Measurements from ENCODE around the gene UBAP1.
"Not testable (repeated sequence)": the region's sequence is repeated elsewhere in the genome, so short reads cannot be mapped to it uniquely, and the experiment has no call there.

UBAP1 gene

DNA sequence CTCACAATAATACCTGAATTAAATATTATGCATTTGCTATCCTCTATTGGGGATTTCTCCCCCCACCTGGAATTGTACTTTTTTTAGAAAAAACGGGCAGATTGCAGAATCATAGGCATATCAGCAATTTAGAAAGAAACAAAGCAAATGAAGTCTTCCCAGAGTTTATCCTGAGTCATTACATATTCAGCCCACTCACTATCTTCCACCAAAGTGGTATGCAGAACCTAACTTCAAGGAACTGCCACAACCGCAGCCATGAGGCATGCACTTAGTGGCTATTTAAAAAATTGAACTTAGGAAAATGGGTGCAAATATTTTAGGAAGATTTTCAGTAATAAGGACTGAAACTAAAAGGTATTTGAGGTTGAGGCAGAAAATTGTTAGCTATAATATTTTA, 48.6 kb downstream of the UBAP1 start:
- peak; percentile 75 for DNase-seq (ENCODE audit: low read depth)
- TF ChIP-seq, protein P1, sequence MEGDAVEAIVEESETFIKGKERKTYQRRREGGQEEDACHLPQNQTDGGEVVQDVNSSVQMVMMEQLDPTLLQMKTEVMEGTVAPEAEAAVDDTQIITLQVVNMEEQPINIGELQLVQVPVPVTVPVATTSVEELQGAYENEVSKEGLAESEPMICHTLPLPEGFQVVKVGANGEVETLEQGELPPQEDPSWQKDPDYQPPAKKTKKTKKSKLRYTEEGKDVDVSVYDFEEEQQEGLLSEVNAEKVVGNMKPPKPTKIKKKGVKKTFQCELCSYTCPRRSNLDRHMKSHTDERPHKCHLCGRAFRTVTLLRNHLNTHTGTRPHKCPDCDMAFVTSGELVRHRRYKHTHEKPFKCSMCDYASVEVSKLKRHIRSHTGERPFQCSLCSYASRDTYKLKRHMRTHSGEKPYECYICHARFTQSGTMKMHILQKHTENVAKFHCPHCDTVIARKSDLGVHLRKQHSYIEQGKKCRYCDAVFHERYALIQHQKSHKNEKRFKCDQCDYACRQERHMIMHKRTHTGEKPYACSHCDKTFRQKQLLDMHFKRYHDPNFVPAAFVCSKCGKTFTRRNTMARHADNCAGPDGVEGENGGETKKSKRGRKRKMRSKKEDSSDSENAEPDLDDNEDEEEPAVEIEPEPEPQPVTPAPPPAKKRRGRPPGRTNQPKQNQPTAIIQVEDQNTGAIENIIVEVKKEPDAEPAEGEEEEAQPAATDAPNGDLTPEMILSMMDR (conservative IDR thresholded peaks at IDR 0.05; ENCODE audit: control insufficient read depth, insufficient read depth, low read depth, low read length), result no peak
- no peak overlapping the region for H3K4me3 ChIP-seq (ENCODE audit: control insufficient read depth, low read depth, low read length)

DNA sequence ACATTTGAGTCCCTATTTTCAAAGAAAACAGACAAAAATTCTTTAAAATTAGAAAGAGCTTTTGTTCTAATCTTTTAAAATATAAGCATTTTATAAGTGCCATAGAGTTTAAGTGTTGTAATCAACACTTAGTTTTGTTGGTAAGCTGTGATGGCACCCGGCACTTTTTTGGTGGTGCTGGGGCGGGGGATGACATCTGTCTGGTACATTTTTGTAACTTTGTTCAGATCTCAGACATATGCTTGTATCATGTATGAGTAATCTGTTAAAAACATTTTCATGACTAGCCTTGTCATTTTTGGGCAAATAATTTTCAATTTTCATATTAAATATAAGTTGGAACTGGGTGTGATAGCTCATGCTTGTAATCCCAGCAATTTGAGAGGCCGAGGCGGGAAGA, 51.7 kb downstream of the UBAP1 start:
- DNase-seq (ENCODE audit: low read depth), result no peak
- TF ChIP-seq, protein P1 (conservative IDR thresholded peaks at IDR 0.05; ENCODE audit: control insufficient read depth, insufficient read depth, low read depth, low read length), result no peak
- no peak overlapping the region for H3K4me3 ChIP-seq (ENCODE audit: control insufficient read depth, low read depth, low read length)

DNA sequence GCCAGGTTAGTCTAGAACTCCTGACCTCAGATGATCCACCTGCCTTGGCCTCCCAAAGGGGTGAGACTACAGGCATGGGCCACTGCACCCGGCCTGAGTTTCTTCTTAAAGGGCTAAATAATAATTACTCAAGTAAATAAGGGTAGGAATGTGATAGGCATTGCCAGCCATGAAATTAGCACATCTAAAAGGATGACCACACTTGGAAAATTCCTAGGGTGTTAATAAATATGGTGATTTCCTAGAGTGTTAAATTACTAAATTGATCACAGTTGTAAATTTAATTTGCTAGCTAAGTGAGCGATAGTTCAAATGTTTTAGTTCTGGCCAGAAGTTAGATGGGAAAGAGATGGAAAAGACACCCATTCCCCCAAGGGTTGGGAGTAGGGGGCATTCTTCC, 53.4 kb downstream of the UBAP1 start:
- no peak for DNase-seq (ENCODE audit: low read depth)
- H3K4me3 ChIP-seq (ENCODE audit: control insufficient read depth, low read depth, low read length), result no peak overlapping the region
- TF ChIP-seq, protein P1 (conservative IDR thresholded peaks at IDR 0.05; ENCODE audit: control insufficient read depth, insufficient read depth, low read depth, low read length), result no peak

DNA sequence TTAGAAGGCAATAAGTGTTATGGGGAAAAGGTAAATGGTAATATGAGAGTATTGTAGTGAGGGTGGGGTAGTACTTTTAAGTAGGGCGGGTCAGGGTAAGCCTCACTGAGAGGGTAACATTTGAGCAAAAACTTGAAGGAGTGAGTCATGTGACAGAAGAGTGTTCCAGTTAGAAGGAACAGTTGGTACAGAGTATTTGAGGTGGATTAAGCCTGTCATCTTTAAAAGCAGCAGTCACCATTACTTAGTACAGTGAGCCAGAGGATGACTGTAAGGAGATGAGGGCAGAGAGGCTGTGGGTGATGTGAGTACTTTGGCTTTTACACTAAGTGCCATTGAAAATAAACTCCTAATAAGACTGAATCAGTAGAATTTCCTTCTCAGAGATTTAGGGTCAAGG, 54.8 kb downstream of the UBAP1 start:
- TF ChIP-seq, protein P1 (conservative IDR thresholded peaks at IDR 0.05; ENCODE audit: control insufficient read depth, insufficient read depth, low read depth, low read length), result no peak
- H3K4me3 ChIP-seq (ENCODE audit: control insufficient read depth, low read depth, low read length), result no peak overlapping the region
- peak; percentile 66 for DNase-seq (ENCODE audit: low read depth)

DNA sequence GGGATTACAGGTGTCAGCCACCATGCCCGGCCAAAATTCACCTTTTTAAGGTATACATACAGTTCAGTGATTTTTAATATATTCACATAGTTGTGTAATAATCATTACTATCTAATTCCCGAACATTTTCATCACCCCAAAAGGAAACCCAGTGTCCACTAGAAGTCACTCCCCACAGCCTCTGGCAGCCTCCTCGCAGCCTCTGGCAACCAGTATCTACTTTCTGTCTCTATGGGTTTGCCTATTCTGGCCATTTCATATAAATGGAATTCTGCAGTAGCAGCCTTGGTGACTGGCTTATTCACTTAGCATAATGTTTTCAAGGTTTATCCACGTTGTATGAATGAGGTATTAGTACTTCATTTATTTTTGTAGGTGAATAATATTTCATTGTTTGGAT, 59.0 kb downstream of the UBAP1 start:
- H3K4me3 ChIP-seq (ENCODE audit: control insufficient read depth, low read depth, low read length), result no peak overlapping the region
- TF ChIP-seq, protein P1 (conservative IDR thresholded peaks at IDR 0.05; ENCODE audit: control insufficient read depth, insufficient read depth, low read depth, low read length), result no peak
- no peak for DNase-seq (ENCODE audit: low read depth)

DNA sequence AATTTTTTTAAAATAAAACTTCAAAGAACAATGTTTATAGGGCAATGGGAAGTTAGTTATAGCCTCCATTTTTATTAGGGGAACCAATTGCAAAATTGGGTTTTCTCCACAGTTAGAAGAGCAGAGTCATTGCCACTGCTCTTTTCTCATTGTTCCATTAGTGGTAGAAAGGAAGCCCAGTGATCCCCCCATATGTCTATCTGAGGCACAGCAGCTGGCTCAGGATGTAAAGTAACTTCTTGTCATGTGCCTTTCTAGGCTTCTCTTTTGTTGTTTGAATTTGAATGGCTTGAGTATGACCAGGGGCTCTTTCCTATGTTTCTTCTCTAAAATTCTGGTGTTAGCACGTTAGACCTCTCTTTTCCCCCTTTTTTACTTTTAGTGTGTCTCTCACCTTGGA, 61.2 kb downstream of the UBAP1 start:
- no peak for DNase-seq (ENCODE audit: low read depth)
- TF ChIP-seq, protein P1 (conservative IDR thresholded peaks at IDR 0.05; ENCODE audit: control insufficient read depth, insufficient read depth, low read depth, low read length), result no peak
- H3K4me3 ChIP-seq (ENCODE audit: control insufficient read depth, low read depth, low read length), result no peak overlapping the region

DNA sequence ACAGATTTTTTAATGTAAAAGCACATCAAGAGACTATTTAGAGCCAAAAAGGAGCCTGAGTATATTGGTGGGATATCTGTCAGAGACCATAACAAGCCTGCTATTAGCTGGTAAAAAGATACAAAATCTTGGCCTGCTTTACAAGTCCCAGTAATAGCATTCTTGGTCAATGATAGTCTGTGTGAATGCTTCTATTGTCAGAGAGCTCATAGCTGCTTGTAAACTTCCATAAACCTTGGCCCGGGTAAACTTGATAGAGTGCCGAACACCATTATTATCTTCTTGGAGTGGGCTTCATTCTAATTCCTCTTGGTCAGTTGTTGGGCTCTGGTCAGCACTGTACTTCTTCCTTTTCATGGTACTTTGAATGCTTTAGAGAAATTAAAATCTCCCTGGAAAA, 64.0 kb downstream of the UBAP1 start:
- no peak for DNase-seq (ENCODE audit: low read depth)
- H3K4me3 ChIP-seq (ENCODE audit: control insufficient read depth, low read depth, low read length), result no peak overlapping the region
- TF ChIP-seq, protein P1 (conservative IDR thresholded peaks at IDR 0.05; ENCODE audit: control insufficient read depth, insufficient read depth, low read depth, low read length), result no peak

DNA sequence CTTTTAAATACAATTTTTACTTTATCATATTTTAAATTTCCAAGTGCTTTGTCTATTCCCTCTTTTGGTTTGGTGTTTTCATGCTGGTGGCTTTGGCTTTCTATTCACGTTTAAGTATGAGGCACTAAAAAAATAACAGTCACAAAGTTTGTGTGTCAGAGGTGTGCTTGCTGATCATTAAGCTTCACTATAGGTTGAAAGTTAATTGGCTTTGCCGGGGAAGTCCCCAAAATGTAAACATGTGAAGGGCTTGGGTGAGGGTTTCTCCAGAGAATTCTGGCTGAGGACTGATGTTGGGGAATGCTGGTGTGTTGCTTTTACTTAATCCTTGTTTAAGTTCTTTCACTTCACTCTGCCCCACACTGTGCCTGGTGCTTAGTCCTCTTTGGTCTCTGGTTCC, 66.4 kb downstream of the UBAP1 start:
- not testable (repeated sequence) for H3K4me3 ChIP-seq (ENCODE audit: control insufficient read depth, low read depth, low read length); DNase-seq (ENCODE audit: low read depth)
